ENCODE data around the gene INMT.

Gene INMT

DNA sequence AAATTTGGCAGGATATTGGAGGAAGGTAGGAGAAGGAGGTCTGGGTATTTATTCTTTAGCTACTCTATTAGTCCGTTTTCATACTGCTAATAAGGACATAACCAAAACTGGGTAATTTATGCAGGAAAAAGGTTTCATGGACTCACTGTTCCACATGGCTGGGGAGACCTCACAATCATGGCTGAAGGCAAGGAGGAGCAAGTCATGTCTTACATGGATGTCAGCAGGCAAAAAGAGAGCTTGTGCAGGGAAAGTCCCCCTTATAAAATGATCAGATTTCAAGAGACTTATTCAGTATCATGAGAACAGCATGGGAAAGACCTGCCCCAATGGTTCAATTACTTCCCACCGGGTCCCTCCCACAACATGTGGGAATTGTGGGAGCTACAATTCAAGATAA is 1.9 kb upstream of the INMT start:
- DNase-seq (ENCODE audit: low read depth), result no peak
- no peak overlapping the region for H3K4me3 ChIP-seq (ENCODE audit: low read length)
- TF ChIP-seq, protein P1, sequence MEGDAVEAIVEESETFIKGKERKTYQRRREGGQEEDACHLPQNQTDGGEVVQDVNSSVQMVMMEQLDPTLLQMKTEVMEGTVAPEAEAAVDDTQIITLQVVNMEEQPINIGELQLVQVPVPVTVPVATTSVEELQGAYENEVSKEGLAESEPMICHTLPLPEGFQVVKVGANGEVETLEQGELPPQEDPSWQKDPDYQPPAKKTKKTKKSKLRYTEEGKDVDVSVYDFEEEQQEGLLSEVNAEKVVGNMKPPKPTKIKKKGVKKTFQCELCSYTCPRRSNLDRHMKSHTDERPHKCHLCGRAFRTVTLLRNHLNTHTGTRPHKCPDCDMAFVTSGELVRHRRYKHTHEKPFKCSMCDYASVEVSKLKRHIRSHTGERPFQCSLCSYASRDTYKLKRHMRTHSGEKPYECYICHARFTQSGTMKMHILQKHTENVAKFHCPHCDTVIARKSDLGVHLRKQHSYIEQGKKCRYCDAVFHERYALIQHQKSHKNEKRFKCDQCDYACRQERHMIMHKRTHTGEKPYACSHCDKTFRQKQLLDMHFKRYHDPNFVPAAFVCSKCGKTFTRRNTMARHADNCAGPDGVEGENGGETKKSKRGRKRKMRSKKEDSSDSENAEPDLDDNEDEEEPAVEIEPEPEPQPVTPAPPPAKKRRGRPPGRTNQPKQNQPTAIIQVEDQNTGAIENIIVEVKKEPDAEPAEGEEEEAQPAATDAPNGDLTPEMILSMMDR (IDR thresholded peaks at IDR 0.05; ENCODE audit: insufficient read depth, low read depth, low read length, missing control alignments), result no peak

DNA sequence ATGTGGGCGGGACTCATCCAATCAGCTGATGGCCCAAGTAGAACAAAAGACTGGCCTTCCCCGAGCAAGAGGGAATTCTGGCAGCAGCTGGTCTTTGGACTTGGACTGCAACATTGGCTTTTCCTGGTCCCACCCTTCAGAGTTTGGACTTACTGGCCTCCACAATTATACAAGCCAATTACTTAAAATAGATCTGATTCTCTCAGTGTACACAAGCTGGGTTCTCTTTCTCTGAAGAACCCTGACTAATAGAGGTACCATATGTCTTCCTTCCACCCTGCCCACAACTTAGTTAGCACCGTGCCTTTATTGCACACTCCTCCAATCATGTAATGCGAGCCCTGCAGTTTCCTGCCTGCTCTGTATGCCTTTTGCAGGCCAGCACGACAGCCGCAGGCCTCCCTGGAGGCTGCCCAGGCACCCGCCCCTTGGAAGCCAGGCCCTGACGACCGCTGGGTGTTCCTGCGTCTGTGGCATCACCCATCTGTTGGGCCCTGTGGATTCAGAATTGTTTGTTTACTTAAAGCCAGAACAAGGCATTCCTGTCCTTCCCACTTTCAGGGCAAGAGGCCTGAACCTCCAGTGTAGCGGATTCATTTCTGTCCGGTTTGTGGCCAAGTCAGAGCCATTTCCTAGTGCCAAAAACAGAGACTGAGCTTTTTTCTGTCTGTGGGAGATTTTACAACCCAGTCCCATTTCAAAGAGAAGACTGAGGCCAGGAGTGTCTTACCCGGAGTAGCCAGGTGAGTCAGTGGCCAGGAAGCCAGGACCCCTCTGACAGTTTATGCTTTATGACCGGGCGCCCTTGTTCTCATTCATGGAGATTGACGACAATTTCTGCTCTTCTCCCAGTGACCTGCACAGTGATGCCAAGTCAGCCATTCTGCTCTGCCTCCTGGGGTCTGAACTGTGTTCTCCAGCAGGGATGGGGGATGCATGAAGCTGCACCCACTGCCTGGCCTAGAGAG is 968 bp upstream of the INMT start:
- no peak for DNase-seq (ENCODE audit: low read depth)
- no peak overlapping the region for H3K4me3 ChIP-seq (ENCODE audit: low read length)
- TF ChIP-seq, protein P1 (IDR thresholded peaks at IDR 0.05; ENCODE audit: insufficient read depth, low read depth, low read length, missing control alignments), result no peak

DNA sequence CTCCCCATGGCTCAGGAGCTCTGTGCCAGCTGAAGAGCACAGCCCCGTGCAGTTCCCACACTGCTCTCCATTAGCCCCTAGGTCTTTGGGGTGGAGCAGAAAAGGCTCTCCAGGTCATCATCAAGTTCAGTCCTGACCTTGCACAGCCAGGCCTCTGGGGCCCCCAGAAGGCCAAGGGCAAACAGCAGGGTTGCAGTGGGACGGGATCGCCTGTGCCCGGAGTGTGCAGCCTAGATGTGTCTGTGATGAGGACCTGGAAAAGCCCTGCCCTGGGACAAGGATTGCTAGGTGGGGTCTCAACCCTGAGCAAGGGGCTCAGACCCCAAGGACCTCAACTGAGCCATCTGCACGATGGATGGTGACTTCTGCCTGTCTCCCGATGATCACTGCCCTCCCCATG is 549 bp downstream of the INMT start:
- TF ChIP-seq, protein P1 (IDR thresholded peaks at IDR 0.05; ENCODE audit: insufficient read depth, low read depth, low read length, missing control alignments), result no peak
- DNase-seq (ENCODE audit: low read depth), result no peak
- H3K4me3 ChIP-seq (ENCODE audit: low read length), result no peak overlapping the region

DNA sequence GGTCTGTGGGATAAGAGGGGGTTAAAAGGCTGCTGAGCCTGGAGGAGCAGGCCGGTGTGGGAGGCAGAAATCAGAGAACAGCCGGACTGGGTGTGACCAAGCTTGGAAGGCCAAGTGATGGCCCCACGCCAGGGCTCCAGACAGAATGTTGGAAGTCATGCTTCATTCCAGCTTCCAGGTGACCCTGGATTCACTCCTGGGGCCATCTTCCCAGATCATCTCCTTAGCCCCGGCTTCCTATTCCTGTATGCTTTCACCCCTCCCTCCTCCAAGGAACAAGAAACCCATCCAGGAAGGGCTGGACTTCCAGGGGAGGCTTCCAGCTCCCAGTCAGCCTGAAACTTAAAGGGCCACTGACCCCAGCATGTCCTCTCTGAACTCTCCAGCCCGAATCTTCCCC is 1.0 kb downstream of the INMT start:
- TF ChIP-seq, protein P1 (IDR thresholded peaks at IDR 0.05; ENCODE audit: insufficient read depth, low read depth, low read length, missing control alignments), result no peak
- DNase-seq (ENCODE audit: low read depth), result no peak
- H3K4me3 ChIP-seq (ENCODE audit: low read length), result no peak overlapping the region

DNA sequence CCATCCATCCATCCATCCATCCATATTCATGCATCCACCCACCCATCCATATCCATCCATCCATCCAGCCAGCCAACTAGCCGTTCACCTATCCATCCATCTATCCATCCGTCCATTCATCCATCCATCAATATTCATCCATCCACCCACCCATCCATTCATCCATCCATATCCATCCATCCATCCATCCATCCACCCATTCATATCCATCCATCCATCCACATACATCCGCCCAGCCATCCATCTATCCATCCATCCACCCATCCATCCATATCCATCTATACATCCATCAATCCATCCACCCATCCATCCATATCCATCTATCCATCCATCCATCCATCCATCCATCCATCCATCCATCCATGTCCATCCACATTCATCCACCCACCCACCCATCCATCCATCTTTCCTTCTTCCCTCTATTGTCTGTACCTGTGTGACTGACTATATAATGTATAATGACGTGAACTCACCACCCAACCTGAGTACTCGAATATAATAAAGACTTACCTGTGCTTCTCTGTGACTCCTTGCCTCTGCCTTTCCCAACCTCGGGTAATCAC is 2.5 kb downstream of the INMT start:
- no peak overlapping the region for H3K4me3 ChIP-seq (ENCODE audit: low read length)
- TF ChIP-seq, protein P1 (IDR thresholded peaks at IDR 0.05; ENCODE audit: insufficient read depth, low read depth, low read length, missing control alignments), result no peak

DNA sequence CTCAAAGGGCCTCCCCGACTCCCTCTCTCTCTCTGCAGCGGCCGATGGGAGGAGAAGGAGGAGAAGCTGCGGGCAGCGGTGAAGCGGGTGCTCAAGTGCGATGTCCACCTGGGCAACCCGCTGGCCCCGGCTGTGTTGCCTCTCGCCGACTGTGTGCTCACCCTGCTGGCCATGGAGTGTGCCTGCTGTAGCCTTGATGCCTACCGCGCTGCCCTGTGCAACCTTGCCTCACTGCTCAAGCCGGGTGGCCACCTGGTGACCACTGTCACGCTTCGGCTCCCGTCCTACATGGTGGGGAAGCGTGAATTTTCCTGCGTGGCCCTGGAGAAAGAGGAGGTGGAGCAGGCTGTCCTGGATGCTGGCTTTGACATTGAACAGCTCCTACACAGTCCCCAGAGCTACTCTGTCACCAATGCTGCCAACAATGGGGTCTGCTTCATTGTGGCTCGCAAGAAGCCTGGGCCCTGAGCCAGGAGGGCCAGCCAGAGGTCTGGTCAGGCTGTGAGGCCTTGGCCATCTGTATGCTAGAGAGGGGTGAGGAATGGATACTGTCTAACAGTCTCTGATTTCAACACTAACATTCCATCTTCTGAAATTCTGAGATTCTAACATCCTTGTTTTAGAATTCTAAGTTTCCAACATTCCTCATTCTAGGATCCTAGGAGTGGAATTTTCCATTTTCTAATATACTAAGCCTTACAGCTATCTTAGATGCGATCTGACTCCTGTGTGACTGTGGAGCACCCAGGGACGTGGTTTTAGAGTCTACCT is 3.6 kb downstream of the INMT start:
- TF ChIP-seq, protein P1 (IDR thresholded peaks at IDR 0.05; ENCODE audit: insufficient read depth, low read depth, low read length, missing control alignments), result no peak
- no peak overlapping the region for H3K4me3 ChIP-seq (ENCODE audit: low read length)

More for the DNA sequence above, 2.5 kb downstream of the INMT start:
- no peak for DNase-seq (ENCODE audit: low read depth)

More for the DNA sequence above, 3.6 kb downstream of the INMT start:
- DNase-seq (ENCODE audit: low read depth), result no peak

Measured in epithelial cell of esophagus (primary cell).